ENCODE data around the gene HJURP.
"Not testable (repeated sequence)": the region's sequence is repeated elsewhere in the genome, so short reads cannot be mapped to it uniquely, and the experiment has no call there.

Gene HJURP, protein sequence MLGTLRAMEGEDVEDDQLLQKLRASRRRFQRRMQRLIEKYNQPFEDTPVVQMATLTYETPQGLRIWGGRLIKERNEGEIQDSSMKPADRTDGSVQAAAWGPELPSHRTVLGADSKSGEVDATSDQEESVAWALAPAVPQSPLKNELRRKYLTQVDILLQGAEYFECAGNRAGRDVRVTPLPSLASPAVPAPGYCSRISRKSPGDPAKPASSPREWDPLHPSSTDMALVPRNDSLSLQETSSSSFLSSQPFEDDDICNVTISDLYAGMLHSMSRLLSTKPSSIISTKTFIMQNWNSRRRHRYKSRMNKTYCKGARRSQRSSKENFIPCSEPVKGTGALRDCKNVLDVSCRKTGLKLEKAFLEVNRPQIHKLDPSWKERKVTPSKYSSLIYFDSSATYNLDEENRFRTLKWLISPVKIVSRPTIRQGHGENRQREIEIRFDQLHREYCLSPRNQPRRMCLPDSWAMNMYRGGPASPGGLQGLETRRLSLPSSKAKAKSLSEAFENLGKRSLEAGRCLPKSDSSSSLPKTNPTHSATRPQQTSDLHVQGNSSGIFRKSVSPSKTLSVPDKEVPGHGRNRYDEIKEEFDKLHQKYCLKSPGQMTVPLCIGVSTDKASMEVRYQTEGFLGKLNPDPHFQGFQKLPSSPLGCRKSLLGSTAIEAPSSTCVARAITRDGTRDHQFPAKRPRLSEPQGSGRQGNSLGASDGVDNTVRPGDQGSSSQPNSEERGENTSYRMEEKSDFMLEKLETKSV

GRCh38 chr2:233854241-233854981, at the start of gene HJURP:
Gene HJURP (minus strand): TSS chr2:233854535. CDS start chr2:233854500, 35 bp downstream.
- DNase-seq: peak; percentile 92

- DNase-seq: no peak
Measured at GRCh38 chr2:233901884-233902283, 47.5 kb upstream of the HJURP start.

DNA sequence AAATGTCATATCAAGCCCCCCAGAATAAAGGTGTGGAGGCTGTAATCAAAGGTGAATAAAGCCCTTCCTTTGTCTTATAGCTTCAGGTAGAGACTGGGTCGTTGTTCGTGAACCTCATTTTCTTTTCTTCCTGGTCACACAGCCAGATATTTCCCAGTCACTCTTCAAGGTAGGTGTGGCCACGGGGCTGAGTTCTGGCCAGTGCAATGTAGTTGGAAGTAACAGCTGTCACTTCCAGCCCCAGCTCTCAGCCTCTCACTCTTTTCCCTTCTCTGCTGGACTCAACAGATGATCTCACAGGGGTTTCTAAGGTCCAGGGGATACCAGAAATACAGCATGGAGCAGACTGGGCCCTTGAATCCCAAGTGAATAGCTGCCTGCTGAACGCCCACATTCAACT, 47.0 kb upstream of the HJURP start:
- DNase-seq: no peak

DNA sequence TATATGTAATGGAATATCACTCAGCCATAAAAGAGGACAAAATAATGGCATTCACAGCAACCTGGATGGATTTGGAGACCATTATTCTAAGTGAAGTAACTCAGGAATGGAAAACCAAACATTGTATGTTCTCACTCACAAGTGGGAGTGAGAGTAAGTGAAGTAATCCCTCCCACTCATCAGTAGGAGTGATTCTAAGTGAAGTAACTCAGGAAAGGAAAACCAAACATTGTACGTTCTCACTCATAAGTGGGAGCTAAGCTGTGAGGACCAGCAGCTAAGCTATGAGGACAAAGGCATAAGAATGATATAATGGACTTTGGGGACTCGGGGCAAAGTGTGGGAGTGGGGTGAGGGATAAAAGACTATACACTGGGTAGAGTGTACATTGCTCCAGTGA, 41.9 kb upstream of the HJURP start:
- DNase-seq: not testable (repeated sequence)

DNA sequence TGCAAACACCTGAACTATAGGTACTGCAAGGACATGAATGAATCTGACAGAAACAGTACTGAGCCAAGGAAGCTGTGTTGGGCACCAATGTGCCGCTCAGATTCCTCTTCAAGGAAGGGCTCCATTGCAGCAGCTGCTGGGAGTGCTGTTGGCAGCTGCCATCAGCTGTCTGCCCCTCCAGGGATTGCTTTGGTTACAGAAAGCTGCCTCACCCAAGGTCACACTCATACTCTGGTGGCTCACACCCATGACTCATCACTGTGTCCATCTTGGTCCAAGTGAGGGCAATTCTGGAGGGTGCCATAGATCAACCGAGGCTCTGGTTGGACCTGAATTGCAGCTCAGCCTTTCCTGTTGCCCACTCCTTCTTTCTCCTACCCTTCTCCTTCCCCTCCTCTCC, 38.5 kb upstream of the HJURP start:
- no peak for DNase-seq

DNA sequence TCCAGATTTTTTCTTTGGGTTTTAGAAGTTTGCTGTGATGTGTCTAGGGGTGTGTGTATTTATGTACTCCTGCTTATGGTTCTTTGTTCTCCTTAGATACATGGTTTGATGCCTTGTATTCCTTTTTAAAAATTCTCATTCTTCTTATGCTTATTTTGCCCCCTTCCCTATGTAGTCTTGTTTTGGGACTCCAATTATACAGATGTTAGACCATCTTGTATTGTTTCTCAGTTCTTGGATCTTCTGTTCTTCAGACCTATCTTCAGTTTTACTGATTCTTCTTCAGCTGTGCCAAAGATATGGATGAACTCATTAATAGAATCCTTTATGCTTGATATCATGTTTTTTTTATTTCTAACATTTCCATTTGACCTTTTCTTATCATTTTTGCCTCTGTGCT, 28.0 kb upstream of the HJURP start:
- no peak for DNase-seq

- DNase-seq: not testable (repeated sequence)
Measured at GRCh38 chr2:233872125-233872524, 17.8 kb upstream of the HJURP start.

DNA sequence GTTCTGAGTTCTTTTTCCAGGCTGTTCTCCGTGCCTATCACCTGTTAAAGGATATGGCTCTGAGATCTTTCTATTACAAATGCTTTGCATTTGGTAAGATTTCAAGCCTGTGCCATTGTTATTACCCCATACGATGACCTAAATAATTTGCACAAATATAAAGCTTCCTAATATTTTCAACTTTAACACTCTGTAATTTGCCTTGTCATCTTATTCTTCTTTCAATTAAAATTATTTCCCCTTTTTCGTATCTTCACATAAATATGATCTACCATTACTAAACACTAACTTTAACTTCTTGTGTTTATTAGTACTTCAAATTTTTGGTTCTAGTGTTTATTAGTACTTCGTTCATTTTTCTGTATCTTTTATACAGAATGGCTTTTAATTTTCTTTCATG, 17.1 kb upstream of the HJURP start:
- no peak for DNase-seq

DNA sequence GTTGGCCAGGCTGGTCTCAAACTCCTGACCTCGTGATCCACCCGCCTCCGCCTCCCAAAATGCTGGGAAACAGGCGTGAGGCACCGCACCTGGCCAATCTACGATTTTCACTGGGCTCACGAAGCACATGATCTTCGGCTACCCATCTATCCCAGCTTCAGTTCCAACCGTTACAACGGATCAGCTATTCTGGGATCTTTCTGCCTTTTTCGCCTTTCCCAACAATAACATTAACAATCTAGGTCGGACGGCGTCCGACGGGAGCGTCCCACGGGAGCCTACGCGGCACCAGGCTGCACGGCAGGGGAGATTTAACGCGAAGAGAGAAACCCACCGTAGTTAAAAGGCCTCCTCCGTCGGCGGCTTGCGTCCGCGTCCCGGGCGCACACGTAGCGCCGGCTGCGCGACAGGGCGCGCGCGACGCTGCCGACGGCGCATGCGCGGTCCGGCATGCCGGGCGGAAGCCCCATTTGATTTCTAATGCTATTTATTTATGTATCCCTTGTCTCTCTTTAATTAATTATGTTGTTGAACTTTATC, 13.7 kb upstream of the HJURP start, which contains the start of gene MSL3B:
Gene MSL3B (minus strand): TSS at position 394 of the 540 bp plus-strand sequence.
- peak; percentile 53 for DNase-seq

GRCh38 chr2:233866479-233866878, 12.1 kb upstream of the HJURP start:
- DNase-seq: no peak

DNA sequence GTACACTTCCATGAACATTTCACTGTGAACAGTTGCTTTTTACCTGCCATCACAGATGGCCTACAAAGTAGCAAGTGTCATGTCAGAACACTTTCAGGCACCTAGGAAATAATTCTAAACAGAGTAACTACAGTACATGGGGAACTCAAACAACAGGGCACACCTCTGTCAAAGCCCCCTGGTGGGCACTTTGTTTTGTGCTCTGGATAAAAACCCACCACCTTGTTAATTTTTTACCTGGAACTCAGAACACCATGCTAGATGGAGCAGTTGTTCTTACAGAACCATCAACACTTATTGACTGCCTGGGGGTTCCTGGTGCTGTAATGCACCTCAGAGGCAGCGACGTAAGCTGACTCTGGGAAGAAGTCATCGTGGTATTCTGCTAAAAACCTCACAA, 11.5 kb upstream of the HJURP start:
- no peak for DNase-seq

- DNase-seq: no peak
Measured at GRCh38 chr2:233862261-233862768, 8.0 kb upstream of the HJURP start.

DNA sequence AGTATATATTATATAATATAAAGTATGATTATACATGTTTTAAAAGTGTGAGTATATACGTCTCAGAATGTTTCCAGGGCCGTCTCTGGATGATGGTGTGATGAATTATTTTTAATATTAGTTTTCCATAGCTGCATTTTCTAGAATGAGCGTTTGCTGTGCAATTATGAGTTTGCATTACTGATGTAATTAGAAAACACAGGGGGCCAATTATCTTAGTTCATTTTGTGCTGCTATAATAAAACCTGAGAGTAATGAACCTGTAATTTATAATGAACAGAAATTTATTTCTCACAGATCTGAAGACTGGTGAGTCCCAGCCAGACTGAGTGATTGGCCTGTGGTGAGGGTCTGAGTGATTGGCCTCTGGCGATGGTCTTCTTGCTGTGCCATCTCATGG, 4.0 kb upstream of the HJURP start:
- DNase-seq: no peak

DNA sequence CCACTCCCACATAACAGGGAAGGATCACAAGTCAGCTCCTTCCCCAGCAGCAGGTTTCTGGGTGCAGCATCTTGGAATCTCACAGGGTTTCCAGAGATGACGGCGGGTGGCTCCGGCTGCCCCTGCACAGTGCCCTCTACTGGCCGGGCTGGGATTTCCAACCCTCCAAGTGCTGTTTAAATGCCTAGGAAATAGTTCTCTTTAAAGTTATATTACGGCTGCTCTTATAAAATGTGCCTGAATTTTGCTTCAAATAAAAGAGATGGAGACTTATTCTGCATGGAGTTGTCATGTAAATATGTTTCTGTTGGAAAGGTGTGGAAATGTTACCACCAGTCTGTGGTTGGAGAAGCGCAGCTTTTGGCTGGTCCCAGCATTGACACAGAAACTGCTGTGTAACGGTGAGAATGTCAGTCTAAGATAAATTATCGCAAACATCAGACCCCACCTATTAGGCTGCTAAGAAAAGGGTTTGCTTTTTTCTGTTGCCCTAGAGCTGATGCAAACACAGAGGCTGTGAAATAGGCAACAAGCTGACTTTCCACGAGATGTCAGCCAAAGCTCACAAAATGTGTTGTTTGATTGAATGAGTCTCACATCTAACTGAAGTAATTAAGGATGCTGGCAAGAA, 3.3 kb upstream of the HJURP start:
- peak; percentile 57 for DNase-seq

DNA sequence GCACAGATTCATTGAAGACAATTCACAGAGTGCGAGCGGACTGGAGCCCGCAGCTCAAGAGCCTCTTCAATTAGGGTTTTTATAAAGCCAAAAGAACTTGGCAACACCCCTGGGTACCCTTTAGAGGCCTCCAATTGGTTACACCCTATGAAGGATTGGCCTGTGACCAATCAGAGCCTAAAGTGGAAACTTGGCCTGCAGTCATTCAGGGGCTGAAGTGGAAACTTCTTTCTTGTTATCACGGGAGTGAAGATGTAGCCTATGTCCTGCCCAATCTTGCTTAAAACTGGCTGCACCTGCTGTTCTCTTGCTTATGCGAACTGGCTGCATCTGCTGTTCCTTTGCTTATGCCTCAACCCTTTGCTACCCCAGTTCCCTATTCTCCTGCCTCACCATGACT, 1.8 kb upstream of the HJURP start:
- DNase-seq: no peak

GRCh38 chr2:233855345-233855744, 1.0 kb upstream of the HJURP start:
- DNase-seq: no peak

DNA sequence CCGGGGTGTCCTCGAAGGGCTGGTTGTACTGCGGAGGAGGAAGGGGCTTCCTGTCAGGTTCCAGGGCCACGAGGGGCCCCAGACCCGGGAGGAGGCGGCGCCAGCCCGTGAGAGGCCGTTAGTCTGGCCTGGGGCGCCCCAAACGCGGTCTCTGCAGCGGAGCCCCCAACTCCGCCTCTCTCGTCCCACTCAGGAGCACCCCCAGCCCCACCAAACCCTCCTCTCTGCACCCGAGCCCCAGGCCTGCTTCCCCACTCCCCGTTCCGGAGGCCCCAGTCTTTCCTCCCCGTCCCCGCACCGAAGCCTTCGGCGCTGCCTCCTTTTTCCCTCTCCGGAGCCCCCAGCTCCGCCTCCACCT, 473 bp downstream of the HJURP start:
- no peak for DNase-seq

DNA sequence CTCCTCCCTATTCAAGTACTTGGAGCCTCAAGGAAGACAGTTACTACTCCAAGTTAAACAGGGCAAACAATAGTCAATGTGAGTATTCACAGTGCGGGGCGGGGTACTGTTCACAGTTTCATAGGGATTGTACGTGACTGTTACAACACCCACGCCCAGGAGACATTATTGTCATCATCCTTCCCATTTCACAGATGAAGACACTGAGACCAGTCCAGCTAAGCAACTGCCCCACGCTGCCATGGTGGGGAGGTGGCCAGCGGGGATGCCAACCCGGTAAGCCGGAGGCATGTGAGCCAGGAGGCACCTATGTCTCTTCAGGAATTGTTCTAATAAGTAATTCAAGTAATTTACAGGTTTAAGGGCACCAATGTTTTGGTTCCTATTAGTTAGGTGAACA, 982 bp downstream of the HJURP start:
- no peak for DNase-seq

- no peak for DNase-seq
Measured at GRCh38 chr2:233852056-233852455, 2.3 kb downstream of the HJURP start.

- DNase-seq: no peak
Measured at GRCh38 chr2:233851169-233851568, 3.2 kb downstream of the HJURP start.

- DNase-seq: no peak
Measured at GRCh38 chr2:233850745-233851144, 3.6 kb downstream of the HJURP start.

DNA sequence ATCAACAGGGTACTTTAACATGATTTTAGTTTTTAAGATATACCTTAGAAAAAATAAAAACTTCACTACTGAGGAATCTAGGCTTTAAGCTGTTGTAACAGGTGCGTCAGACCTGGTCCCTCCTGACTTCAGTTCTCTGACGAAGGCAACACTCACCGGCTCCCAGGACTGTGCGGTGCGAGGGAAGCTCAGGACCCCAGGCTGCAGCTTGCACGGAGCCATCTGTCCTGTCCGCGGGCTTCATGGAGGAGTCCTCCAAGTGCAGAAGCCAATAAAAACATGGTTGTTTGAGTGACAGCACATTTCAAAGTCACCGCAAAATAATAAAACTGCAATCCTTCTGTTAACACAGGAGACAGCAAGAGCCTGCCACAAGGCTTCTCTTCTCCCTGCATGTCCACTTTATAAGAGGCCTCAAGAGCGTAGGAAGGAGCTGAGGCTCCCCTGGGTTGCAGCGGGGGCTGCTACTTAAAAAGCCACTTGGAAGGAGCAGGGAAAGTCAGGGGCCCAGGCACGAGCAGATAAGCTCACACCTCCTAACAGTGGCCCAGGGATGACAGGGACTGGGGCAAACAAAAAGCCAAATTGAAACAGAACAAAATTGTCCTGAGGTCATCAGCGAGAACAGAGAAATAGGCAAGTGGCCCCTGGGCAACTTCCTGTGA, 4.6 kb downstream of the HJURP start:
- DNase-seq: no peak

Data from stimulated activated CD4-positive, alpha-beta T cell treated with anti-CD3 and anti-CD28 coated beads, Interleukin-4, amount 100 ng/mL, for 24 hours (primary cell).